KMS-11 (cell line): ENCODE measurements around the gene MYO1H.

Source experiments
- H2AFZ ChIP-seq: fragments of 200-600 bp; sonication (generic); 2 replicates; pipeline ENCODE4 v1.6.1; 2016; ENCODE audit warnings: antibody characterized with exemption, mixed run types, low read depth
- H3K27ac ChIP-seq: fragments of 200-600 bp; sonication (generic); 2 replicates; pipeline ENCODE4 v1.6.1; 2016; ENCODE audit warnings: mild to moderate bottlenecking, mixed run types
- H3K27me3 ChIP-seq: fragments of 200-600 bp; sonication (generic); 2 replicates; pipeline ENCODE4 v1.6.1; 2017; ENCODE audit warnings: mild to moderate bottlenecking, low read depth, mixed run types, moderate library complexity; ENCODE audit not compliant: insufficient read depth
- H3K36me3 ChIP-seq: fragments of 200-600 bp; sonication (generic); 2 replicates; pipeline ENCODE4 v1.6.1; 2017; ENCODE audit warnings: mild to moderate bottlenecking, mixed run types; ENCODE audit not compliant: insufficient read depth
- H3K4me1 ChIP-seq: fragments of 200-600 bp; sonication (generic); 2 replicates; pipeline ENCODE4 v1.6.1; 2016; ENCODE audit warnings: mild to moderate bottlenecking, low read depth, mixed run types; ENCODE audit not compliant: poor library complexity, severe bottlenecking
- H3K4me2 ChIP-seq: fragments of 200-600 bp; sonication (generic); 2 replicates; pipeline ENCODE4 v1.7.0; 2016; ENCODE audit warnings: mild to moderate bottlenecking, mixed run types
- H3K4me3 ChIP-seq: fragments of 200-600 bp; sonication (generic); IDR thresholded peaks from 2 replicates; pipeline ENCODE4 v1.6.1; 2017; ENCODE audit warnings: low read depth, low read length, mixed read lengths; ENCODE audit not compliant: insufficient read depth
- H3K79me2 ChIP-seq: fragments of 200-600 bp; sonication (generic); 2 replicates; pipeline ENCODE4 v1.6.1; 2016; ENCODE audit warnings: low read depth, mixed run types; ENCODE audit not compliant: insufficient read depth
- H3K9ac ChIP-seq: fragments of 200-600 bp; sonication (generic); 2 replicates; pipeline ENCODE4 v1.6.1; 2016; ENCODE audit warnings: mild to moderate bottlenecking, mixed run types
- H4K20me1 ChIP-seq: fragments of 200-600 bp; sonication (generic); 2 replicates; pipeline ENCODE4 v1.6.1; 2016; ENCODE audit warnings: mild to moderate bottlenecking, mixed run types; ENCODE audit not compliant: insufficient read depth
- CTCF ChIP-seq: fragments of 200-600 bp; sonication (generic); conservative IDR thresholded peaks from 2 replicates; pipeline ENCODE4 v1.6.1; 2017; ENCODE audit warnings: low read depth, mild to moderate bottlenecking, antibody characterized with exemption, low read length, moderate library complexity, mixed read lengths

MYO1H gene

GRCh38 chr12:109477963-109478315 is 130.2 kb downstream of the MYO1H start:
- H3K36me3 ChIP-seq, result no peaks in the 10 kb centered on the region
- peak overlapping the region; percentile 89 for H3K9ac ChIP-seq
- no peaks in the 10 kb centered on the region for H3K27me3 ChIP-seq
- H3K27ac ChIP-seq, result peak overlapping the region; percentile 80; the same call in 1 of the 2 replicates
- peak overlapping the region; percentile 73 for H3K4me2 ChIP-seq
- no peaks in the 10 kb centered on the region for H4K20me1 ChIP-seq
- no peak for TF ChIP-seq CTCF
- H2AFZ ChIP-seq, result peak overlapping the region; percentile 85
- H3K4me3 ChIP-seq, result no peak overlapping the region
- H3K79me2 ChIP-seq, result peaks cover 19% of the 10 kb centered on the region; the same call in 1 of the 2 replicates
- peaks cover 12% of the 10 kb centered on the region for H3K4me1 ChIP-seq

- Histone ChIP-seq H3K9ac (no peak overlapping the region), H3K27me3 (no peaks in the 10 kb centered on the region), H3K27ac (no peak overlapping the region), H3K79me2 (peaks cover 19% of the 10 kb centered on the region; the same call in 1 of the 2 replicates), H2AFZ (no peak overlapping the region), H4K20me1 (no peaks in the 10 kb centered on the region), H3K4me3 (no peak overlapping the region), H3K4me2 (no peak overlapping the region), H3K4me1 (peaks cover 12% of the 10 kb centered on the region), H3K36me3 (no peaks in the 10 kb centered on the region)
- no peak for TF ChIP-seq CTCF
Measured at GRCh38 chr12:109479761-109480160, 132.1 kb downstream of the MYO1H start.

- Histone ChIP-seq H3K9ac (no peak overlapping the region), H2AFZ (no peak overlapping the region), H3K4me1 (peaks cover 12% of the 10 kb centered on the region), H3K4me3 (no peak overlapping the region), H3K4me2 (no peak overlapping the region), H4K20me1 (no peaks in the 10 kb centered on the region), H3K36me3 (no peaks in the 10 kb centered on the region), H3K27me3 (no peaks in the 10 kb centered on the region), H3K27ac (no peak overlapping the region), H3K79me2 (peaks cover 15% of the 10 kb centered on the region; the same call in 1 of the 2 replicates)
- no peak for TF ChIP-seq CTCF
Measured at GRCh38 chr12:109480356-109480755, 132.7 kb downstream of the MYO1H start.

- H3K4me3 ChIP-seq, result no peak overlapping the region
- H3K9ac ChIP-seq, result no peak overlapping the region
- no peaks in the 10 kb centered on the region for H3K36me3 ChIP-seq
- no peak overlapping the region for H3K27ac ChIP-seq
- peaks cover 8% of the 10 kb centered on the region for H3K4me1 ChIP-seq
- H2AFZ ChIP-seq, result no peak overlapping the region
- H3K27me3 ChIP-seq, result no peaks in the 10 kb centered on the region
- no peak overlapping the region for H3K4me2 ChIP-seq
- no peaks in the 10 kb centered on the region for H3K79me2 ChIP-seq
- no peaks in the 10 kb centered on the region for H4K20me1 ChIP-seq
- TF ChIP-seq CTCF, result no peak
Measured at GRCh38 chr12:109481863-109482262, 134.2 kb downstream of the MYO1H start.

GRCh38 chr12:109482491-109482890 is 134.8 kb downstream of the MYO1H start:
- H2AFZ ChIP-seq, result no peak overlapping the region
- no peak overlapping the region for H3K4me3 ChIP-seq
- H3K79me2 ChIP-seq, result no peaks in the 10 kb centered on the region
- H3K4me1 ChIP-seq, result peaks cover 8% of the 10 kb centered on the region
- H3K9ac ChIP-seq, result no peak overlapping the region
- TF ChIP-seq CTCF, result no peak
- no peaks in the 10 kb centered on the region for H3K27me3 ChIP-seq
- no peak overlapping the region for H3K4me2 ChIP-seq
- no peaks in the 10 kb centered on the region for H4K20me1 ChIP-seq
- H3K27ac ChIP-seq, result no peak overlapping the region
- no peaks in the 10 kb centered on the region for H3K36me3 ChIP-seq
